GM19468 (cell line): ENCODE measurements around the gene CERK.
"Not testable (repeated sequence)": the region's sequence is repeated elsewhere in the genome, so short reads cannot be mapped to it uniquely, and the experiment has no call there.

ENCODE experiments used
- ATAC-seq: cut with Tn5 transposase; IDR thresholded peaks from one replicate; pipeline ENCODE4 v1.9.1; 2021; ENCODE audit warnings: mild to moderate bottlenecking, moderate library complexity, moderate number of reproducible peaks; ENCODE audit not compliant: unreplicated experiment; ENCODE audit errors: extremely low read depth

The CERK gene

GRCh38 chr22:46634973-46635685 lies 102.9 kb downstream of the CERK start:
- not testable (repeated sequence) for ATAC-seq
